NCI-H2081 (cell line): Measurements from ENCODE around the gene JAG2.

ENCODE experiments used
- DNase-seq, 2 experiments: peaks; one replicate each; lab custom pipeline; 2025; lab: John Stamatoyannopoulos, UW

The JAG2 gene

GRCh38 chr14:105151084-105151837 lies 17.3 kb downstream of the JAG2 start:
- DNase-seq = no peak

- DNase-seq = no peak
Measured at GRCh38 chr14:105150368-105151083, 18.1 kb downstream of the JAG2 start.

- DNase-seq = no peak
Measured at GRCh38 chr14:105150026-105150367, 18.6 kb downstream of the JAG2 start.

GRCh38 chr14:105149146-105149781 lies 19.3 kb downstream of the JAG2 start:
- no peak for DNase-seq

- no peak for DNase-seq
Measured at GRCh38 chr14:105148604-105149145, 19.9 kb downstream of the JAG2 start.

- no peak for DNase-seq
Measured at GRCh38 chr14:105147671-105148603, 20.6 kb downstream of the JAG2 start.

- no peak for DNase-seq
Measured at GRCh38 chr14:105146976-105147635, 21.5 kb downstream of the JAG2 start.

GRCh38 chr14:105146181-105146975 lies 22.2 kb downstream of the JAG2 start:
- no peak for DNase-seq

GRCh38 chr14:105145381-105146180 lies 23.0 kb downstream of the JAG2 start:
- DNase-seq = no peak

- no peak for DNase-seq
Measured at GRCh38 chr14:105144666-105145380, 23.8 kb downstream of the JAG2 start.

GRCh38 chr14:105144026-105144665 lies 24.4 kb downstream of the JAG2 start:
- no peak for DNase-seq

- no peak for DNase-seq
Measured at GRCh38 chr14:105143451-105144025, 25.0 kb downstream of the JAG2 start.

GRCh38 chr14:105142651-105143450 lies 25.7 kb downstream of the JAG2 start:
- DNase-seq = no peak

GRCh38 chr14:105141486-105142281 lies 26.9 kb downstream of the JAG2 start:
- no peak for DNase-seq

GRCh38 chr14:105141026-105141425 lies 27.6 kb downstream of the JAG2 start:
- DNase-seq = no peak

GRCh38 chr14:105140581-105140980 lies 28.0 kb downstream of the JAG2 start:
- no peak for DNase-seq
